ENCODE data around the gene PPP5C. TPM values are rescaled to one million over a fixed set of nuclear protein-coding genes. Genes with fewer than 3 reads are reported as not detected.
"Not testable (repeated sequence)": the region's sequence is repeated elsewhere in the genome, so short reads cannot be mapped to it uniquely, and the experiment has no call there.

PPP5C gene
- total RNA-seq, 1 experiment from 2014 or later: 79.9 TPM

- H3K9ac ChIP-seq (ENCODE audit: low read length): peak overlapping the region; percentile 79
- DNase-seq (no peak), ATAC-seq (no peak)
- TF ChIP-seq CTCF (conservative IDR thresholded peaks at IDR 0.05; ENCODE audit: low read depth, low read length) (no peak), EZH2 (IDR thresholded peaks at IDR 0.05; ENCODE audit: low read length, unreplicated experiment) (no peak), EZH2phosphoT487 (IDR thresholded peaks at IDR 0.05; ENCODE audit: borderline replicate concordance, low read length) (no peak)
- H4K20me1 ChIP-seq (ENCODE audit: low read length): no peaks in the 10 kb centered on the region
- H3K4me2 ChIP-seq (ENCODE audit: low read length): peak overlapping the region; percentile 78
- no peaks in the 10 kb centered on the region for H3K9me3 ChIP-seq (ENCODE audit: low read length)
- H3K4me1 ChIP-seq (ENCODE audit: insufficient read depth, low read length): peaks cover 52% of the 10 kb centered on the region
- no TSS peak for BruUV-seq (replicated peaks)
- no peaks in the 10 kb centered on the region for H3K9me2 ChIP-seq (replicated peaks; ENCODE audit: low read length)
- H3F3A ChIP-seq (ENCODE audit: low read length, unreplicated experiment): no peaks in the 10 kb centered on the region
- H3K27me3 ChIP-seq (ENCODE audit: low read length): no peaks in the 10 kb centered on the region
- ChIA-PET CTCF (no interaction called here), POLR2A (ENCODE audit: unreplicated experiment) (no interaction called here)
- H3K27ac ChIP-seq (ENCODE audit: low read length): peak overlapping the region; percentile 99
- H3K79me2 ChIP-seq (ENCODE audit: low read length): peaks cover 41% of the 10 kb centered on the region
- H3K4me3 ChIP-seq (ENCODE audit: low read length): no peak overlapping the region
- intact Hi-C loops (cut with micrococcal nuclease): loop anchor here (5.0 kb wide), 1 partner anchor 93 kb away; no protein-coding TSS in a partner anchor
- peaks cover 15% of the 10 kb centered on the region for H3K36me3 ChIP-seq (ENCODE audit: low read depth, low read length)
- H2AFZ ChIP-seq (ENCODE audit: low read length): no peak overlapping the region
Observed at GRCh38 chr19:46374536-46375475, 27.9 kb downstream of the PPP5C start.

DNA sequence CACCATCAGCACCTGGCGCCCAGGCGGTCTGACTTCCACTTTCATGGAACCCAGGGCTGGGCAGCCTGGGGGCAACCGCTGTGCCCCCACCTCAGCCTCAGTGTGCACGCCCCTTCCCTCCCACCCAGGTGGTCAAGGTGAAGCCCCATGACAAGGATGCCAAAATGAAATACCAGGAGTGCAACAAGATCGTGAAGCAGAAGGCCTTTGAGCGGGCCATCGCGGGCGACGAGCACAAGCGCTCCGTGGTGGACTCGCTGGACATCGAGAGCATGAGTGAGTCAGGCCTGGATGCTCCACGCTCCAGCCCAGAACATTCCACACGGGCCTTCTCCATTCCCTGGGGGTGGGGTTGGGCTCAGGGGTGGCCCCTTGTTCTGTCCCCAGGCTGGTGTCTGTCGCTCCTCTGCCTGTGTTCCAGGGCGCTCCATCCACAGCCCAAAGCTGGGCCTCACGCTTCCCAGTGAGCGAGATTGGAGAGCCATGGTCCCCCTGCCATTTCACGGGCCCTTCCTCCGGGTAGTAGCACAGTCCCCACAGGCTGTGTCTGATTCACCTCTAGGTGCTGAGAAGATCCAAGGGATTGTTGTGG lies 28.7 kb downstream of the PPP5C start:
- Histone ChIP-seq H3K79me2 (ENCODE audit: low read length) (peaks cover 38% of the 10 kb centered on the region), H3K4me1 (ENCODE audit: insufficient read depth, low read length) (peaks cover 47% of the 10 kb centered on the region), H3K36me3 (ENCODE audit: low read depth, low read length) (peaks cover 15% of the 10 kb centered on the region)
- H3K27ac ChIP-seq (ENCODE audit: low read length); intact Hi-C loops (cut with micrococcal nuclease); H3K4me3 ChIP-seq (ENCODE audit: low read length); H2AFZ ChIP-seq (ENCODE audit: low read length); H3K9ac ChIP-seq (ENCODE audit: low read length); H3K27me3 ChIP-seq (ENCODE audit: low read length); H3K4me2 ChIP-seq (ENCODE audit: low read length); BruUV-seq (replicated peaks); H4K20me1 ChIP-seq (ENCODE audit: low read length); H3F3A ChIP-seq (ENCODE audit: low read length, unreplicated experiment); ATAC-seq; H3K9me3 ChIP-seq (ENCODE audit: low read length); POLR2A ChIA-PET (ENCODE audit: unreplicated experiment); CTCF ChIA-PET; DNase-seq; H3K9me2 ChIP-seq (replicated peaks; ENCODE audit: low read length): not testable (repeated sequence)

GRCh38 chr19:46376241-46377153 lies 29.6 kb downstream of the PPP5C start:
- POLR2A ChIA-PET (ENCODE audit: unreplicated experiment): no interaction called here
- Histone ChIP-seq H3K9ac (ENCODE audit: low read length) (no peak overlapping the region), H3K9me2 (replicated peaks; ENCODE audit: low read length) (no peaks in the 10 kb centered on the region), H3K36me3 (ENCODE audit: low read depth, low read length) (peaks cover 18% of the 10 kb centered on the region), H3K27ac (ENCODE audit: low read length) (no peak overlapping the region), H4K20me1 (ENCODE audit: low read length) (0 out of 2 replicates have a peak, but pooled peaks cover 4% of the 10 kb centered on the region), H3K4me1 (ENCODE audit: insufficient read depth, low read length) (peaks cover 41% of the 10 kb centered on the region), H2AFZ (ENCODE audit: low read length) (no peak overlapping the region), H3K9me3 (ENCODE audit: low read length) (no peaks in the 10 kb centered on the region), H3F3A (ENCODE audit: low read length, unreplicated experiment) (no peaks in the 10 kb centered on the region), H3K27me3 (ENCODE audit: low read length) (no peaks in the 10 kb centered on the region), H3K79me2 (ENCODE audit: low read length) (peaks cover 33% of the 10 kb centered on the region), H3K4me2 (ENCODE audit: low read length) (no peak overlapping the region), H3K4me3 (ENCODE audit: low read length) (no peak overlapping the region)
- DNase-seq (no peak), ATAC-seq (no peak)
- TF ChIP-seq CTCF (conservative IDR thresholded peaks at IDR 0.05; ENCODE audit: low read depth, low read length) (no peak), EZH2 (IDR thresholded peaks at IDR 0.05; ENCODE audit: low read length, unreplicated experiment) (no peak), EZH2phosphoT487 (IDR thresholded peaks at IDR 0.05; ENCODE audit: borderline replicate concordance, low read length) (no peak)
- CTCF ChIA-PET: no interaction called here
- intact Hi-C loops (cut with micrococcal nuclease): no loop called here
- no TSS peak for BruUV-seq (replicated peaks)

Data from PC-3 (cell line).